SW 1271 (cell line): ENCODE results near the gene ZNF462.
"Not testable (repeated sequence)": the region's sequence is repeated elsewhere in the genome, so short reads cannot be mapped to it uniquely, and the experiment has no call there.

Experiments
- DNase-seq, 2 experiments: peaks; one replicate each; lab custom pipeline; 2025; lab: John Stamatoyannopoulos, UW

ZNF462 gene

GRCh38 chr9:106889061-106889590 lies 26.2 kb downstream of the ZNF462 start:
- DNase-seq = no peak

- no peak for DNase-seq
Observed at GRCh38 chr9:106890608-106891007, 27.6 kb downstream of the ZNF462 start.

GRCh38 chr9:106891286-106891685 lies 28.3 kb downstream of the ZNF462 start:
- no peak for DNase-seq

DNA sequence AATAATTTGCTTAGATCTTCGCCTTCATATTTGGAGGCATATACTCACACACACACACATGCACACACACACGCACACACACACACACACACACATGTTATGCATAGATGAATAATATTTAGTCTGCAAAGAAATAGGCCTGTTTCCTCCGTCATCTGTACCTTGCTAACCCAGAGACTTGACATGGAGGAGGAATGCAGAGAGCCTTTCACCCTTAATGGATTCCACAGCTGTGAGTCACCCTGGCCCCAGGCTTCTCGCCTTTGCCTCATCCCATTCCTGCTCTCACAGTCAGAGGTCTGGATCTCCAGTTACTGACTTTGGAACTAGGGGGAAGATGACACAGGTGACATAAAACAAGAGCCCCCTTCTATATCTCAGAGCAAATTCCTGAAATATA lies 29.7 kb downstream of the ZNF462 start:
- peak; percentile 95 to 99 for DNase-seq

- DNase-seq = peak; percentile 74 to 91
Observed at GRCh38 chr9:106893088-106893487, 30.1 kb downstream of the ZNF462 start.

DNA sequence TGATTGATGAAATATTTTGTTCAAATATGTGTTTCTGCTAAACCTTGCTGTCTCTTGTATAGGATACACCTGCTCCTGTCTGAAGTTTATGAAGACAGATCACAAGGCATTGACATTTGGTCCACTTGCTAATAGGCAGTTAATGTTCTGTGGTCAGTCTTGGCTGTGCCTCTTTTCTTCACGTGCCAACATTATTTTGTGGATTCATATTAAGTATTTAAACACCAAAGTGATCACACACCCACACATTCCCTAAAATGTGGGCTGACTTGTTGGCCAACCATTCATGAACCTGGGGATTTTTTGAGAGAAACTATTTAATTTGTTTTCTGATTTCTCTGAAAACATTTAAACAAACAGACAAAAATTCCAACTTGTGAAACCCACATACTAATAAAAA lies 33.7 kb downstream of the ZNF462 start:
- DNase-seq = no peak

DNA sequence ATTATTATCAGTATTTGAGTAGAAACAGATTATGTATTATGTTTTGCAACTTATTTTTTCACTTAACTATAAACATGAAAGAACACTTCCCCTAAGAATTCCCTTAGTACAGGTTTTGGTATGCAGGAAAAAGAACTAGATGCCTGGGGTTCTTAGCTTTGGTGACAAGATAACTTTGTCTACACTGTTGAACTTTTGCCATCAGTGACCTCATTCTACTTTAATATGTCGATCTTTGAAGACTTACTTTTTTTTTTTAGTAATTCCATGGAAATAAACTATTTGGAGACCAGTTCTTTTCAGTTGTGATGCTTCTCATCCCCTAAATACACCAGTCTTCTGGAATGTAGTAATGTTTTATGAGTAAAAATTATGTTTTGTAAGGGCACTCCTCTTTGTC lies 34.3 kb downstream of the ZNF462 start:
- no peak for DNase-seq

- no peak for DNase-seq
Observed at GRCh38 chr9:106897751-106898150, 34.8 kb downstream of the ZNF462 start.

GRCh38 chr9:106900523-106900922 lies 37.6 kb downstream of the ZNF462 start:
- DNase-seq = not testable (repeated sequence)

DNA sequence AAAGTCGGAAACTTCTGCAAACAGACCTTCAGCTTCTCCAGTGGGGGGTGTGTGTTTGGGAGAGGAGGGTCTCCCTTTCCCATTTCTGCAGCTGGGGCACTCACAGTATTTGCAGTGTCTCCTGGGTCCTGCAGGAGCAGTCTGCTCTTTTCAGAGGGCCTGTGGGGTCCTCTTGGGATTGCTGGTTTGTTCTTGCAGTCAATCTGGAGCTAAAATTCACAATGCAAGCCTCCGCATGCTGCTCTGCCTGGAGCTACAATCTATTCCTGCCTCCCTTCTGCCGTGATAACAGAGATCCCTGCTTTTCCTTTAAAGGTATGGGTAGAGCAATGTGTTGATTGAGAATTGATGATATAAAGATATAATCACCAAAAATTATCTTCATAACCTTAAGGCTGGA lies 43.2 kb downstream of the ZNF462 start:
- DNase-seq = no peak

DNA sequence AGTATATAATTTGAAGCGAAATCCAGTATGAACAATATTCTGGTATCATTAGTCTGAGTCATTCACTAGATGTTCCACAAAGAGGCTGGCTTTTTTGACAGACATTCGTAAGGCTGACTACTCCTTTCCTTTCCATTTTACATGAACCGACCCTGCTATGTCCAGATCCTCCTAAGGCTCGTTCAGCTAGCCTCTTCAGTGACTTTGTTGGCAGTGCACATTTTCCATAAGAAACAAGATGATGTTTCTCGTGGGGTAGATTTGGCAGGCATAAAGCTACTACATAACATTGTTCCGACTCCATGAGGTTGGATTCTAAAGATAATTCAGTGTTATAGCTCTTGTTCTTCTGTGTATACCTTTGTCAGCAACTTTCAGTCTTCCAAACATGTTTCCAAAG lies 49.0 kb downstream of the ZNF462 start:
- DNase-seq = no peak

DNA sequence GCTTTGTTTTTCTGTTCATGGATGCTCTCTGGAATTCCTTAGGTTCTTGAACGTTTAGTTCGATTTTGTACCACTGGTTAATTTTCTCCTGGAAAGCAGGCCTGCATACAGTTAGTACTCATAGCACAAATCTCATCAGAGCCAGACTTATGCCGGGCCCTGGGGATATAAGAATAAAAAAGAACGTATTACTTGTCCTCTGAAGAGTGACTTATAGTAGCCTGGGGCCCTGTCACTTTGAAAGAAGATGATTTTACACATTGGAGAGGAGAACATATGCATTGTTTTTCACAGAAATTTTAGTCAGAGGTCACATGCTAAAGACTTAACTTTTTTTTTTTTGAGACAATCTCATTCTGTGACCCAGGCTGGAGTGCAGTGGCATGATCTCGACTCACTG lies 50.3 kb downstream of the ZNF462 start:
- no peak for DNase-seq

GRCh38 chr9:106915851-106916250 lies 52.9 kb downstream of the ZNF462 start:
- DNase-seq = no peak

DNA sequence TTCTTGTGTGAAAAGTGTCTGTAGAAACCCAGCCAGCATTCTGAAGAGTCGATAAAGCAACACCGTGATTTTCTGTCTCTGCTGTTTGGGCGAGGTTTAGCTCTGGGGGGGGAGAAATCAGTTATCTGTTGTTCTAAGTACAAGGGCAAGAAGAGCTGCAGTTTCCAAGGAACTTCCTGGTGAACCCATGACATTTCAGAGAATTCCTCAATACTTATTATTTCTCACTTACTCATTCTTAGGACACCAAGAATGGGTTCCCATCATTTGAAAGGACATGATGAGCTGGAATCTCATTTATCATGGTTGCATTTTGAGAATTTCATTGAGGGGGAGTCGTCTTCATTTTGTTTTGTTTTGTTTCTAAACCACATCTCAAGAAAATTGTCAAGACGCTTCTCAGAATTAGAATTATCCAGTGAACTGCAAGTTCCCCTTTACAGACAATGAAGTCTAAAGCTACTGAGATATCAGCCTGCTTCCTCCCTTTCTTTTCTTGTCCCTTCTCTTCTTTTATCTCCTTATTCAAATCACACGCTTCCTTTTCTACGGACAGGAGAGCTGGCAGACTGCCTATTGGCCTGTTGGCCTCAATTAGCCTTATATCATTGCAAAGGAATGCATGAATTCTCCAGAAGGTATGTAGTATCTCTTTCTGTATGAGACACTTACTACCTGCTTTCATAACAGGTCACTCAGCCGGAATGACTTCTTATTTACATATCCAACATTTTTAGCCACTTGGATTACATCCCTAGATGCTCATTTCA lies 53.7 kb downstream of the ZNF462 start:
- DNase-seq = peak; percentile 80 to 96

DNA sequence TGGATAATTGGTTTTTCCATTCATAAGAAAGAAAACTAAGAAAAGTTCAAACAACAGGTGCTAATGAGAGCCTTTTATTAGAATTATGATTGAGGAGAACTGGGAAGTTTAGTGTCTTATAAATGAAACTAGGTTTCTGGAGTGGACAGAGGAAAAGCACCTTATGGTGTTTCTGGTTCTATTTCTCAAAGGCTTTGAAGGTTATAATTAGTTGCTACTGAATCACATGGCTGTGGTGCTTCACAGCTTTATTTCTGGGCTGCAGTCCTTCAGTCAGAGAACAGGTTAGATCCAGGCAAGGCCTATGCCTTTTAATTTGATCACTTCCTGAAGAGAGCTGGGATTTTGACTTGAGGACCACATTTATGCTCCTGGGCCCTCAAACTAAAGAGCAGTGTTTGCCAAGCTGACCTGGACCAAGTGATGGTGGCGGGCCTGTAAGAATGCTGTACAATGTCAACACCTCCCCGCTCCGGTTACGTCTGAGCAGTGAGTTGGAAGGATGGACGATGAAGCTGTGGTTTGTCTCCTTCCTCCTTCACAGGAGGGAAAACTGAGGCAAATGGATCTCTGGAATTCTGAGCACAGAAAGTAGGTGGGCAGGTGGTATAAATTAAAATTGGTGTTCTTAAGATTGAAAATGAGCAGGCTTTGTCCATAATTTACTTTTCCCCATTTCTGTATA lies 56.0 kb downstream of the ZNF462 start:
- DNase-seq = no peak

- DNase-seq = no peak
Observed at GRCh38 chr9:106920091-106920490, 57.1 kb downstream of the ZNF462 start.

DNA sequence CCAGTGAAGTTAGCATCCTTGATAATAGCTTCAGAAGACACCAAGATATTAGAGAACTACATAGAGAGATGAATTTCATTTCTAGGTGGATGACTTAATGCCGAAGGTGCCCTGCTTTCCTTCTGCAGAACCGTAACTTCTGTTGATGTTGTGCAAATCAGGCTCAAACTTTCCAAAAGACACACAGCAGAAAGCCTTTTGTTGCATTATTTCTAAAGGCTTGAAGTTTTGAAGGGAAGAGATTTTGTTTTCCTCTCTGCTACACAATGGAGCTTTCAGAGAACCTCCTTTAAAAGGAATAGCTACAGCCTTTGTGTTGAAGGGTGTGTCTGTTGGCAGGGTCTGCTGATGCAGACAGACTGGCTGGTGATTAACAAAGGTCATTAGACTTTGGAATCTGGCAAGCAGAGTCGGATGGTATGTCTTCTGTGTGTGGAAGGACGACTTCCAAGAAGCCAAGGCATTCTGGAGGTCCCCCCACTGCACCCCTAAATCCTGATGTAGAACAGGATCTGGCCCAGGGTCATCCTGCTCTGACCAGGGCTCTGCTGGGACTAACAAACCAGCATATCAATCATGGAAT lies 57.8 kb downstream of the ZNF462 start:
- DNase-seq = no peak

DNA sequence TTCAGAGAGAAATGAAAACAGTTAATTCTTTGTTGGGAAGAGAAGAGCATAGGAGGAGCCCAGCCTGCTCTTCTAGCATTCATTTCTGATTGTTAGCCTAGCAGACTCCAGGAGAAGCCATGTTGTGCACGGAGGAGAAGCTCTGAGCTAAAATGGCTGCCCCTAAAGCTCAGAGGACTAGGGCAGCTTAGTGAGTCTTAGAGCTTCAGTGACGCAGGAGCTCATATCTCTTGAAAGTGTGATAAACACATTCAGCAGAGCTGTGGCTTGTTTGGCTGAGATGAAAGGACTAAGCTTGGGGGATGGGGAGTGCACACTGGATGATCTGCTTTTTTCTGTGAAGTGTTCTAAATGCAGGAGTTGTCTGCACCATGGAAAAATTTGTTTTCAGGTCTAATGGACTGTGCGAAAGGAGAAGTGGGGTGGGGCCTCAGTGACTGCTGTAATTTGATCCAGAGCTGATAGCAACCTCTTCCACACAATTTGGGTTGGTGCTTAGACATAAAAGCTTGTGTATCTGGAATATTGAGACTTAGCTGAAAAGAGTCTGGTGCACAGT lies 58.5 kb downstream of the ZNF462 start:
- DNase-seq = no peak

GRCh38 chr9:106922026-106922425 lies 59.1 kb downstream of the ZNF462 start:
- DNase-seq = no peak

- DNase-seq = no peak
Observed at GRCh38 chr9:106925392-106925791, 62.4 kb downstream of the ZNF462 start.

DNA sequence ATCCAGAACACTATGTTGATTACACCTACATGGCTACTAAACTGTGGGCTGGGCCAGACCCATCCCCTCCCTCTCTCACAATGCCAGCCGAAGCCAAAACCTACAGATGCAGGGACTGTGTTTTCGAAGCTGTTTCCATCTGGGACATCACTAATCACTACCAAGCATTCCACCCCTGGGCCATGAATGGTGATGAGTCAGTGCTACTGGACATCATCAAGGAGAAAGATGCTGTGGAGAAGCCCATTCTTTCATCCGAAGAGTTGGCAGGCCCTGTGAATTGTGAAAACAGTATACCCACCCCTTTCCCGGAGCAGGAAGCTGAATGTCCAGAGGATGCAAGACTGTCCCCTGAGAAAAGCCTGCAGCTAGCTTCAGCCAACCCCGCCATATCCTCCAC lies 65.0 kb downstream of the ZNF462 start:
- no peak for DNase-seq

DNA sequence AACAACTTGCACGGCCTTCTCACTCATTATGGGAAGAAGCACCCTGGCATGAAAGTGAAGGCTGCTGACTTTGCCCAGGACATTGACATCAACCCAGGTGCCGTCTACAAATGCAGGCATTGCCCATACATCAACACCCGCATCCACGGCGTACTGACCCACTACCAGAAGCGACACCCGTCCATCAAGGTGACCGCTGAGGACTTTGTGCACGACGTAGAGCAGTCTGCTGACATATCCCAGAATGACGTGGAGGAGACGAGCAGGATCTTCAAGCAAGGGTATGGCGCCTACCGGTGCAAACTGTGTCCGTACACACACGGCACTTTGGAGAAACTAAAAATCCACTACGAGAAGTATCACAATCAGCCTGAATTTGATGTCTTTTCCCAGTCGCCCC lies 65.4 kb downstream of the ZNF462 start:
- DNase-seq = no peak
